K562 (cell line): ENCODE data around the gene YBX2. TPM values are rescaled to one million over a fixed set of nuclear protein-coding genes. Genes with fewer than 3 reads are reported as not detected.

Experiments
- BHLHE40 ChIP-seq: IDR thresholded peaks from 2 replicates; pipeline ENCODE4 v1.6.1; 2011; ENCODE audit warnings: low read length, improper control_type of control experiment
- CC2D1A ChIP-seq: fragments of 450-650 bp; IDR thresholded peaks from 2 replicates; pipeline ENCODE4 v1.6.1; 2017; ENCODE audit warnings: mild to moderate bottlenecking
- CCNT2 ChIP-seq: IDR thresholded peaks from 2 replicates; pipeline ENCODE4 v1.6.1; 2011; ENCODE audit warnings: borderline replicate concordance, low read depth, mild to moderate bottlenecking, moderate library complexity, mixed read lengths, low read length; ENCODE audit not compliant: insufficient read length; ENCODE audit errors: extremely low read depth
- HDAC2 ChIP-seq: fragments of 450-650 bp; IDR thresholded peaks from 2 replicates; pipeline ENCODE4 v1.6.1; 2016; ENCODE audit warnings: mild to moderate bottlenecking
- KLF13 ChIP-seq: fragments of 450-650 bp; IDR thresholded peaks from 2 replicates; pipeline ENCODE4 v1.6.1; 2016; ENCODE audit warnings: missing genetic modification characterization, low read depth, mild to moderate bottlenecking, missing compliant biosample characterization, moderate library complexity, borderline replicate concordance
- MTA1 ChIP-seq: fragments of 450-650 bp; IDR thresholded peaks from 2 replicates; pipeline ENCODE4 v1.6.1; 2017; ENCODE audit warnings: borderline replicate concordance
- MYC ChIP-seq, 2 experiments: fragments of 250-450 bp in 1 of 2; sonication (Bioruptor Pico) in 1 of 2; IDR thresholded peaks; 2 replicates each; pipeline versions ENCODE4 v1.5.1 to v1.6.1; 2012 to 2021; ENCODE audit warnings: low read depth in 2 of 2, borderline replicate concordance in 1 of 2, improper control_type of control experiment in 1 of 2, low read length in 1 of 2, mild to moderate bottlenecking in 1 of 2, moderate library complexity in 1 of 2
- NCOA4 ChIP-seq: fragments of 450-650 bp; IDR thresholded peaks from 2 replicates; pipeline ENCODE4 v1.6.1; 2018; ENCODE audit warnings: mild to moderate bottlenecking; ENCODE audit not compliant: partially characterized antibody
- RNF2 ChIP-seq: sonication (generic); IDR thresholded peaks from 2 replicates; pipeline ENCODE4 v1.6.1; 2016
- SIN3A ChIP-seq, 2 experiments: fragments of 150-350 bp in 1 of 2; IDR thresholded peaks; 2 replicates each; pipeline ENCODE4 v1.6.1; 2011 to 2016; ENCODE audit warnings: borderline replicate concordance in 2 of 2, low read depth in 2 of 2, low read length in 2 of 2, mild to moderate bottlenecking in 2 of 2, moderate library complexity in 2 of 2; ENCODE audit not compliant: control insufficient read depth in 1 of 2
- SNRNP70 ChIP-seq: fragments of 200-400 bp; formaldehyde crosslinking; optimal IDR thresholded peaks from 2 replicates; pipeline ENCODE3; 2017; ENCODE audit warnings: low read depth, low read length
- SREBF2 ChIP-seq: sonication (generic); formaldehyde crosslinking; IDR thresholded peaks from 2 replicates; pipeline ENCODE4 v1.4.0; 2020; ENCODE audit warnings: mild to moderate bottlenecking, missing genetic modification reagents
- USF2 ChIP-seq: sonication (generic); formaldehyde crosslinking; IDR thresholded peaks from 2 replicates; pipeline ENCODE4 v1.5.0; 2020; ENCODE audit warnings: missing genetic modification reagents
- XRCC4 ChIP-seq: IDR thresholded peaks from one replicate; pipeline ENCODE4 v1.6.1; 2011; ENCODE audit not compliant: insufficient read depth, insufficient read length; ENCODE audit errors: extremely low read depth
- polyA plus RNA-seq, 8 experiments: library from polyadenylated mRNA; depleted of rRNA in 4 of 8; stranded (reverse) in 5 of 8; unstranded in 3 of 8; fragments of >200 nt; fragmentation: Nextera tagmentation in 2 of 8; fragmentation: Illumina TruSeq in 1 of 8; extraction: Ambion mirVana in 2 of 8; extraction: Trizol in 1 of 8; gene quantifications; 2 replicates each; pipeline versions ENCODE4 v1.2.1 to v1.2.3, GENCODE V29; 2011 to 2014; ENCODE audit warnings: inconsistent platforms in 1 of 8, missing spikeins in 1 of 8
- total RNA-seq, 7 experiments: library from RNA; depleted of rRNA in 6 of 7; stranded (reverse); fragments of >200 nt in 6 of 7; fragmentation: Illumina TruSeq in 2 of 7; extraction: Trizol in 2 of 7; gene quantifications; 2 replicates each; pipeline versions ENCODE4 v1.2.1 to v1.2.3, GENCODE V29; 2011 to 2021; ENCODE audit warnings: low replicate concordance in 1 of 7
- TF ChIP-seq, protein P1 (sequence below): fragments of 450-650 bp; IDR thresholded peaks from 2 replicates; pipeline ENCODE4 v1.7.1; 2018; ENCODE audit warnings: mild to moderate bottlenecking, low read depth; ENCODE audit not compliant: partially characterized antibody
- TF ChIP-seq, protein P2 (sequence below): fragments of 250-450 bp; sonication (Bioruptor Pico); IDR thresholded peaks from 2 replicates; pipeline ENCODE4 v1.4.0; 2020

Gene YBX2
- total and polyA plus RNA-seq, 9 of the 15 experiments (the other 6 are each of a cell fraction or from before 2014, with no cell fraction given) = 0.03 to 0.59 (median 0.27) TPM; not detected in 6

- TF ChIP-seq CCNT2 (peak; percentile 30), RNF2 (no peak), SNRNP70 (no peak), USF2 (CRISPR knock-in tag) (no peak), CC2D1A (no peak), KLF13 (peak; percentile 74; the same call in 1 of the 2 replicates), HDAC2 (0 out of 2 replicates have a peak, but pooled peaks have one; percentile 48), XRCC4 (no peak), SIN3A (IDR thresholded peaks at IDR 0.05; ENCODE audit: borderline replicate concordance in 2 of 2, control insufficient read depth in 1 of 2, low read depth in 2 of 2, low read length in 2 of 2) (peak; percentile 80; a peak in 2 of 4 replicates), MYC (IDR thresholded peaks at IDR 0.05; ENCODE audit: low read depth, low read length) (peak; percentile 92), MYC (CRISPR knock-in tag; IDR thresholded peaks at IDR 0.05; ENCODE audit: borderline replicate concordance, low read depth) (peak; percentile 46; the same call in 1 of the 2 replicates), MTA1 (no peak), NCOA4 (no peak), BHLHE40 (peak; percentile 53), SREBF2 (no peak)
- TF ChIP-seq, protein P1, sequence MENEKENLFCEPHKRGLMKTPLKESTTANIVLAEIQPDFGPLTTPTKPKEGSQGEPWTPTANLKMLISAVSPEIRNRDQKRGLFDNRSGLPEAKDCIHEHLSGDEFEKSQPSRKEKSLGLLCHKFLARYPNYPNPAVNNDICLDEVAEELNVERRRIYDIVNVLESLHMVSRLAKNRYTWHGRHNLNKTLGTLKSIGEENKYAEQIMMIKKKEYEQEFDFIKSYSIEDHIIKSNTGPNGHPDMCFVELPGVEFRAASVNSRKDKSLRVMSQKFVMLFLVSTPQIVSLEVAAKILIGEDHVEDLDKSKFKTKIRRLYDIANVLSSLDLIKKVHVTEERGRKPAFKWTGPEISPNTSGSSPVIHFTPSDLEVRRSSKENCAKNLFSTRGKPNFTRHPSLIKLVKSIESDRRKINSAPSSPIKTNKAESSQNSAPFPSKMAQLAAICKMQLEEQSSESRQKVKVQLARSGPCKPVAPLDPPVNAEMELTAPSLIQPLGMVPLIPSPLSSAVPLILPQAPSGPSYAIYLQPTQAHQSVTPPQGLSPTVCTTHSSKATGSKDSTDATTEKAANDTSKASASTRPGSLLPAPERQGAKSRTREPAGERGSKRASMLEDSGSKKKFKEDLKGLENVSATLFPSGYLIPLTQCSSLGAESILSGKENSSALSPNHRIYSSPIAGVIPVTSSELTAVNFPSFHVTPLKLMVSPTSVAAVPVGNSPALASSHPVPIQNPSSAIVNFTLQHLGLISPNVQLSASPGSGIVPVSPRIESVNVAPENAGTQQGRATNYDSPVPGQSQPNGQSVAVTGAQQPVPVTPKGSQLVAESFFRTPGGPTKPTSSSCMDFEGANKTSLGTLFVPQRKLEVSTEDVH = peak; percentile 73
- TF ChIP-seq, protein P2, sequence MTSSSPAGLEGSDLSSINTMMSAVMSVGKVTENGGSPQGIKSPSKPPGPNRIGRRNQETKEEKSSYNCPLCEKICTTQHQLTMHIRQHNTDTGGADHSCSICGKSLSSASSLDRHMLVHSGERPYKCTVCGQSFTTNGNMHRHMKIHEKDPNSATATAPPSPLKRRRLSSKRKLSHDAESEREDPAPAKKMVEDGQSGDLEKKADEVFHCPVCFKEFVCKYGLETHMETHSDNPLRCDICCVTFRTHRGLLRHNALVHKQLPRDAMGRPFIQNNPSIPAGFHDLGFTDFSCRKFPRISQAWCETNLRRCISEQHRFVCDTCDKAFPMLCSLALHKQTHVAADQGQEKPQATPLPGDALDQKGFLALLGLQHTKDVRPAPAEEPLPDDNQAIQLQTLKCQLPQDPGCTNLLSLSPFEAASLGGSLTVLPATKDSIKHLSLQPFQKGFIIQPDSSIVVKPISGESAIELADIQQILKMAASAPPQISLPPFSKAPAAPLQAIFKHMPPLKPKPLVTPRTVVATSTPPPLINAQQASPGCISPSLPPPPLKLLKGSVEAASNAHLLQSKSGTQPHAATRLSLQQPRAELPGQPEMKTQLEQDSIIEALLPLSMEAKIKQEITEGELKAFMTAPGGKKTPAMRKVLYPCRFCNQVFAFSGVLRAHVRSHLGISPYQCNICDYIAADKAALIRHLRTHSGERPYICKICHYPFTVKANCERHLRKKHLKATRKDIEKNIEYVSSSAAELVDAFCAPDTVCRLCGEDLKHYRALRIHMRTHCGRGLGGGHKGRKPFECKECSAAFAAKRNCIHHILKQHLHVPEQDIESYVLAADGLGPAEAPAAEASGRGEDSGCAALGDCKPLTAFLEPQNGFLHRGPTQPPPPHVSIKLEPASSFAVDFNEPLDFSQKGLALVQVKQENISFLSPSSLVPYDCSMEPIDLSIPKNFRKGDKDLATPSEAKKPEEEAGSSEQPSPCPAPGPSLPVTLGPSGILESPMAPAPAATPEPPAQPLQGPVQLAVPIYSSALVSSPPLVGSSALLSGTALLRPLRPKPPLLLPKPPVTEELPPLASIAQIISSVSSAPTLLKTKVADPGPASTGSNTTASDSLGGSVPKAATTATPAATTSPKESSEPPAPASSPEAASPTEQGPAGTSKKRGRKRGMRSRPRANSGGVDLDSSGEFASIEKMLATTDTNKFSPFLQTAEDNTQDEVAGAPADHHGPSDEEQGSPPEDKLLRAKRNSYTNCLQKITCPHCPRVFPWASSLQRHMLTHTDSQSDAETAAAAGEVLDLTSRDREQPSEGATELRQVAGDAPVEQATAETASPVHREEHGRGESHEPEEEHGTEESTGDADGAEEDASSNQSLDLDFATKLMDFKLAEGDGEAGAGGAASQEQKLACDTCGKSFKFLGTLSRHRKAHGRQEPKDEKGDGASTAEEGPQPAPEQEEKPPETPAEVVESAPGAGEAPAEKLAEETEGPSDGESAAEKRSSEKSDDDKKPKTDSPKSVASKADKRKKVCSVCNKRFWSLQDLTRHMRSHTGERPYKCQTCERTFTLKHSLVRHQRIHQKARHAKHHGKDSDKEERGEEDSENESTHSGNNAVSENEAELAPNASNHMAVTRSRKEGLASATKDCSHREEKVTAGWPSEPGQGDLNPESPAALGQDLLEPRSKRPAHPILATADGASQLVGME (CRISPR knock-in tag) = no peak
These were observed 13.1 kb downstream of the YBX2 start, which contains the start of gene SLC2A4 (continued) for GRCh38 chr17:7281074-7281952.
